Left renal cortex interstitium (tissue), 4 donors: ENCODE results near the gene SPON1. TPM values are rescaled to one million over a fixed set of nuclear protein-coding genes. Genes with fewer than 3 reads are reported as not detected.
"Not testable (repeated sequence)": the region's sequence is repeated elsewhere in the genome, so short reads cannot be mapped to it uniquely, and the experiment has no call there.

Experiments
- DNase-seq, 4 donors: peaks; one replicate each; pipeline ENCODE4 v3.0.0-alpha.2; 2013; ENCODE audit warnings: low read depth in 4 of 4, low spot score in 2 of 4, missing footprints in 1 of 4
- polyA plus RNA-seq, 4 donors: library from polyadenylated mRNA; unstranded; fragments of 120-200 nt; gene quantifications; one replicate each; pipeline ENCODE4 v1.2.1, GENCODE V29; 2013; ENCODE audit not compliant: insufficient read length in 4 of 4

SPON1 gene
- polyA plus RNA-seq, 4 donors, result 67.6 to 95.2 (median 79.3) TPM

DNA sequence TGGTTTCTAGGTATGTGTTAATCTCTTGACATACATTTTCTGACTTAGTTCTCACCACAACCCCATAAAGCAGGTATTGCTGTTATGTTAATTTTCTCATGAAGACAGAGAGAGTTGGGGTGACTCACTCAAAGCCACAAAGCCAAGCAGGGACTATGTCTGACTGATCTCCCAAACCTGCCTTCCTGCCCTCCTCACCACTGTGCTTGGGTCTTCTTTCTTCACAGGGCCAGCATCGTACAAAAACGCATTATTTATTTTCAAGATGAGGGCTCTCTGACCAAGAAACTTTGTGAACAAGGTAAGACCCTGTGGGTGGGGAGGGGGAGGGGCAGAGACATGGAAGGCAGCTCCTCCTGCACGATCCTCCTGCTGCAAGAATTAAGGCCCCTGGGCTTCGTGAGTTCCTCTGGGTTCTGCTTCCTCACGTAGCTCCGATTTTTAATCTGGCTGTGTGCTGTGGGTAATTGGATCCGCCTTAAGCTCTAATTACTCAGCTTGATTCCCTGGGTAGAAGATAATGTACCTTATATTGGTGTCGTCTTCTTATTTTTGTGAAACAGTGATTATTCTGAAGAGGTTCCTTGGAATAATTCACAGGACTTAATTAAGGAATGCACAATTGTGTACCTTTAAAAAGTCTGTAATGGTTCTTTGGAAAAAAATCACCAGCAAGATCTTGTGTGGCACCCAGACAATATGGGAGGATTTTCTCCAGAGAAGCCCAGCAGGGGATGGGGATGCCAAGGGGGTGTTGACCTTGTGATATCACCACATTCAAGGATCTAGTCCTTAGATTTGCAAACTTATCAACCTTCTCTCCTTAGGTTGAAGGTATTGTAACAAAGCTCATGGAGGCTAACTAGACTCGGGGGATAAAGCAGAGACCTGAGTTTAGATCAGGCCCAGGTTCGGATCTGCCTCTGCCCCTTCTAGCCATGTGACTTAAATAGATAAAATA, 112.9 kb downstream of the SPON1 start:
- DNase-seq, result no peak

GRCh38 chr11:14079011-14079410, 116.5 kb downstream of the SPON1 start:
- DNase-seq, result no peak

- no peak for DNase-seq
These were observed 117.3 kb downstream of the SPON1 start for GRCh38 chr11:14079797-14080196.

DNA sequence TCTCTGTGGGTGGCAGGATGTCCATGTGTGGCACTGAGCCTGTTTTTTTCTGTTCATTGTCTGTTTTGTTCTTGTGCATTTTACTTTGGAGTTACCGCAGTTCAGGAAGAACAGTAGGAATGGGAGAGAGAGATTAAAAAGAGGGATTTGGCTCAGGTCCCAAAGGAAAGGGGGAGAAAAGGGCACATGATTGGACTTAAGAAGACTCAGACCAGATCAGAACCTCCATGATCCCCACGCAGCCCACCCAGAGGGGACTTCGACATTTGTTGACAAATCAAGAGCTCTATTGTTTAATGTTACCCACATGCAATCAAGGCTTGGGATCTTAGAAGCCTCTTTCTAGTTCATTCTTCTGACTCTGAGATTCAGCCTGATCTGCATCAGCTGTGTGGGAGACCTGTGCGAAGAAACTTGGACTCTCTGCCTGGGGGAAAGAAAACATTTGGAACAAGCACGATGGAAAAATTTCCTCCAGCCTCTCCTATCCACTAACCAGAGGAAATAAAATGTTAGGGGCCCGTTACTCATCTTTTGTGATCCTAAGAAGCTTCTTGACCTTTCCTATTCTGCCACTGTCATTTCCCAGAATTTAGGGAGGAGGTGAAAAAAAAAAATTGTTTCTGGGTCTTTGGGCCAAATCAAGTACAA, 119.2 kb downstream of the SPON1 start:
- no peak for DNase-seq

- DNase-seq, result no peak
These were observed 119.8 kb downstream of the SPON1 start for GRCh38 chr11:14082338-14082737.

DNA sequence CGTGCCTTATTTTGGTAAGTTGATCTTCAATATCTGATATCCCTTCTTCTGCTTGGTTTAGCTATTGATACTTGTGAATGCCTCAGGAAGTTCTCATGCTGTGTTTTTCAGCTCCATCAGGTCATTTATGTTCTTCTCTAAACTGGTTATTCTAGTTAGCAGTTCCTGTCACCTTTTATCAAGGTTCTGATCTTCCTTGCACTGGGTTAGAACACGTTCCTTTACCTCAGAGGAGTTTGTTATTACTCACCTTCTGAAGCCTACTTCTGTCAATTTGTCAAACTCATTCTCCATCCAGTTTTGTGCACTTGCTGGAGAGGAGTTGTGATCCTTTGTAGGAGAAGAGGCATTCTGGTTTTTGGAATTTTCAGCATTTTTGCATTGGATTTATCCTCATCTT, 126.3 kb downstream of the SPON1 start:
- not testable (repeated sequence) for DNase-seq

- no peak for DNase-seq
These were observed 127.4 kb downstream of the SPON1 start for GRCh38 chr11:14089690-14090462.

GRCh38 chr11:14090631-14091030, 128.1 kb downstream of the SPON1 start:
- not testable (repeated sequence) for DNase-seq

GRCh38 chr11:14093065-14093464, 130.5 kb downstream of the SPON1 start:
- no peak for DNase-seq

DNA sequence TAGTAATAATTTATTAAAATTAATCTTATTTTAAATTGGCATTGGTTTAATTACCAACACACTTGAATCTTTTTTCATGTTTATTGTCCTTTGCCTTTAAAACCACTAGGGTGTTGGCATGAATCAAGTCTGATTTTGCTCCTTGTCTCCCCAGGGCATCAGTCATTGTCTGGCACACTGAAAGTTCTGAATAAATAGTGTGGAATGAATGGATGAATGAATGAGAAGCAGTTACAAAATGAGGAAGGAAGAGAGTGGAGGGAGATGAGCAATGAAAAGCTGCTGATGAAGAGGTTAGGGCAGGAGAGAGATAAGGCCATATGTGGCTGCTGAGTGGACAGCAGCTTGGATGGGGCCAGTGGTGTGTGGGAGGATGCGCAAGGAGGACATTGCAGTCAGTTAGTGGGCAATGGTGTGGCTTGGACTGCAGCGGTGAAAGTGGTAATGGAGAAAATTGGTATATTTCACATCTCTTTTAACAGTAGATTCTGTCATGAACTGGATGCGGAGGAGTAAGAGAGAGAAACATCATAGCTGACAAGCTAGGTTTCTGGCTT, 132.0 kb downstream of the SPON1 start:
- no peak for DNase-seq

GRCh38 chr11:14095882-14096281, 133.4 kb downstream of the SPON1 start:
- DNase-seq, result no peak

DNA sequence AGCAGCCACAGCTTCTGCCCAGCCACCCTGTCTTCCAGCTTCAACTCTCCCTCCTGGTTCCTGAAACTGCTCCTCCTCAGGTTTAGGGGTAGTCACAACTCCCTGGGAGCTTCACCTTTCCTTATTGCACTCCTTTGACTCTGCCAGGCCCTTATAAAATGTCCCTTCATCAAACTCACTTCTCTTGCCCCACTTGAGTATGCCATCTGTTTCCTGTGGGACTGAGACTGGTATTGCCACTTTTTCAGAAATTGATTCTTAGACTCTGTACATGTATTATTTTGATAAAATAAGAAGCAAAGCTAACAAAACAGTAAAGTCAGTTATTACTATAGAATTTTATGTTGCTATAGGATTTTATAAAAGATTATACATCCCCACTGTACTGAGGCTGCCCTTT, 134.1 kb downstream of the SPON1 start:
- no peak for DNase-seq

DNA sequence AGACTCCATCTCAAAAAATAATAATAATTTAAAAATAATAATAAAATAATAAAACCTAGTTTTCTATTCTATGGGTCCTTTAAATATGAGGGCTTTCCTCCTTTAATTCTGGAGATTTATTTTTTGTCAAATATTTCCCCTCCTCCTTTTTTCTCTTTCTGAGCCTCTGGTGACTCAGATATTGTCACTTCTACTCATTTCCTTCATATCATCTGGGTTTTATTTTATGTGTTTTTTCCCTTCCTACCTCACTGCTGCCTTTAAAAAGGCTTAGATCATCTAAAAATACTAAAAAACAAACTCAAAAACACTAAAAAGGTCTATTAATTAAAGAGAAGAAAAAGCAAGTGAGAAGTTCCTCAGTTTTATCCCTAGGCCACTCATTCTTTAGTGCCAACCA, 138.9 kb downstream of the SPON1 start:
- no peak for DNase-seq

DNA sequence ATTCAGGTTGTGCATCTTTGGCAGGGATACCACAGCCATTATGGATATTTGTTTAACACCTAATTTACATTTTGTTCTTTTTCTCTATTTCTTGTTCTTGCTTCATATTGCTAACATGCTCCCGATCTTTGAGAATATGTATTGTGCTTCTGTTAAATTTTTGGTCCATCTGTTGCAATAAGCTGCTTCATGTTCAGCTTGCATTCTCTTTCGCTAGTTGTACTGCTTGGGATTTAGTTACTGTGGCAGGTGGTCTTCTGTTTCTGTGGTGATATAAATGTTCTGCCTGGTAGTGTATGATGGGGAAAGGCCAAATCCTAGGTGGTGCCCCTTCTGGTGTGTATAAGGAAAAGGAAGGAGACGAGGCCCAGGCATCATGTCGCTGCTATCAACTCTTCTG, 140.2 kb downstream of the SPON1 start:
- DNase-seq, result no peak

DNA sequence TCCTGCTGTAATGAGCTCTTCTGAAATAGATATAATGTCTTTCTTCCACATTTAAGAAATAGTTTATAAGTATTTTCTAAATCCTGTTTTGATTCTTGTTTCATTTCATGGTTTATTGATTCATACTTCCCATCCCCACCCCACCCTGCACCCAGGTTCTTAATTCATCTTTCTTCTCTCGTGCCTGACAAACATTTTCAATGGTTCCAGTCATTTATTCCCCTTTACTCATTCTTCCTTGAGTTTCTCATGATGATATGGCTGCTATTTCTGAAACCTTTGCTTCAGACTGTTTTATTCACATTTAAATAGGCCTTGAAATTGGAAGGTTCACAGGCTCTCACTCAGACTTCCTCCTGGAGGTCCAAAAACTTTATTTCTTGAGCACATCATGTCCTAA, 142.9 kb downstream of the SPON1 start:
- DNase-seq, result no peak

- no peak for DNase-seq
These were observed 144.0 kb downstream of the SPON1 start for GRCh38 chr11:14106303-14107049.

DNA sequence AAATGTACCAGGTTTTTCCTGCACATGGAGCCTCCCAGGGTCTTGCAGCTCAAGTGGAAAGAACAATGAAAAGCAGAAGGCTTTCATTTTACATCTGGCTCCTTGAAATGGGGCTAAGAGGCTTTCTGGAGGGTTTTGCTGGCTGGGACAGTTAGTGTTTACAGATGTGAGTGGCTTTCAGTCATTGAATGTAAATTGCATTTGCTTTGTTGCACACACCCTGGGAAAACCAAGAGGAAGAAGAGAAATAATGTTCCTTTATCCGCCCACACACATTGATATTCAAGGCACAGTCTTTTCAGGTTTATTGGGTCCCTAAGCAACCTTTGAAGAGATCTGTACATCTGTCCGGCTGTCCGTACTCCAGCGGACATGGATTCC, 144.5 kb downstream of the SPON1 start:
- no peak for DNase-seq

GRCh38 chr11:14109742-14110141, 147.2 kb downstream of the SPON1 start:
- DNase-seq, result no peak

DNA sequence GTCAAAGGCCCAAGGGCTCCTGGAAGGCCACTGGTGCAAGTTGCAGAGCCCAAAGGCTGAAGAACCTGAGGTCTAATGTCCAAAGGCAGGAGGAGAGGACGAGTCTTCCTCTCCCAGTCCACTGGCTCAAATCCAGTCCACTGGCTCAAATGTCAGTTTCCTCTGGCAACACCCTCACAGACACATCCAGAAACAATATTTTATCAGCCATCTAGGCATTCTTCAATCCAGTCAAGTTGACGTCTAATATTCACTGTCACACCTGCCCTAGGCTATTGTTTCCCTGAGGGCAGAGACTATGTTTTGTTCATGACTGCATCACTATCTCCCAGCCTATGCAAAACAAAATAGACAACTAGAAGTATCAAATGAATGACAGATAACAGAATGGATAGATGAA, 148.1 kb downstream of the SPON1 start:
- DNase-seq, result no peak

- no peak for DNase-seq
These were observed 149.0 kb downstream of the SPON1 start for GRCh38 chr11:14111496-14111895.
